H1 (cell line): ENCODE results near the gene DDAH2. TPM values are rescaled to one million over a fixed set of nuclear protein-coding genes. Genes with fewer than 3 reads are reported as not detected.

Experiments used
- CTCF ChIA-PET: fragments of 300-600 bp; sonication (Branson Sonifier 250); formaldehyde crosslinking; loops from one replicate; lab custom pipeline; 2021; ENCODE audit not compliant: partially characterized antibody; lab: Charles Lee
- POLR2A ChIA-PET: fragments of 300-600 bp; sonication (Branson Sonifier 250); formaldehyde crosslinking; loops from one replicate; lab custom pipeline; 2021; ENCODE audit warnings: inconsistent platforms; ENCODE audit not compliant: partially characterized antibody; lab: Charles Lee
- DNase-seq, 2 experiments: peaks; one replicate each; pipeline versions ENCODE4 v3.0.0 to v3.0.0-alpha.2; 2010 to 2022; ENCODE audit warnings: low spot score in 2 of 2, low read depth in 1 of 2, mixed read lengths in 1 of 2
- FAIRE-seq: peaks from 2 replicates; lab custom pipeline; 2011; peaks lifted over from hg19 to GRCh38; lab: Jason Lieb, UNC
- H2AFZ ChIP-seq: 2 replicates; pipeline ENCODE4 v1.8.1; 2012; ENCODE audit warnings: low read length, inconsistent platforms
- H2AK5ac ChIP-seq: 2 replicates; pipeline ENCODE4 v1.6.1; 2013; ENCODE audit warnings: low read depth, low read length
- H2BK120ac ChIP-seq: replicated peaks from 2 replicates; pipeline ENCODE3; 2013; ENCODE audit warnings: low read depth, low read length, inconsistent platforms
- H2BK12ac ChIP-seq: 2 replicates; pipeline ENCODE4 v1.6.1; 2013; ENCODE audit warnings: low read depth, low read length
- H2BK15ac ChIP-seq: 2 replicates; pipeline ENCODE4 v1.6.1; 2013; ENCODE audit warnings: low read length
- H2BK20ac ChIP-seq: 2 replicates; pipeline ENCODE4 v1.6.1; 2013; ENCODE audit warnings: low read length
- H2BK5ac ChIP-seq: 2 replicates; pipeline ENCODE4 v1.6.1; 2013; ENCODE audit warnings: low read depth, low read length
- H3K14ac ChIP-seq: 2 replicates; pipeline ENCODE4 v1.6.1; 2013; ENCODE audit warnings: inconsistent platforms; ENCODE audit not compliant: insufficient read length
- H3K18ac ChIP-seq: 2 replicates; pipeline ENCODE4 v1.6.1; 2013; ENCODE audit warnings: low read length; ENCODE audit errors: extremely low read depth
- H3K23ac ChIP-seq: 2 replicates; pipeline ENCODE4 v1.6.1; 2013; ENCODE audit warnings: inconsistent platforms; ENCODE audit not compliant: insufficient read length
- H3K23me2 ChIP-seq: 2 replicates; pipeline ENCODE4 v1.6.1; 2013; ENCODE audit warnings: low read depth, low read length
- H3K27ac ChIP-seq: 2 replicates; pipeline ENCODE4 v1.6.1; 2011; ENCODE audit warnings: low read depth, low read length, inconsistent platforms
- H3K27me3 ChIP-seq, 4 experiments: replicated peaks in 1 of 4; 1 replicate in 1 of 4; 2 replicates in 3 of 4; pipeline versions ENCODE4 v1.6.1 to v1.8.1; 2011 to 2013; ENCODE audit warnings: low read length in 3 of 4, mild to moderate bottlenecking in 3 of 4, inconsistent platforms in 2 of 4, mixed read lengths in 2 of 4, moderate library complexity in 1 of 4; ENCODE audit not compliant: control insufficient read depth in 3 of 4, insufficient read depth in 3 of 4; ENCODE audit errors: extremely low read depth in 1 of 4
- H3K36me3 ChIP-seq, 4 experiments: 2 replicates each; pipeline versions ENCODE4 v1.6.1 to v1.8.1; 2011 to 2013; ENCODE audit warnings: mild to moderate bottlenecking in 4 of 4, low read length in 3 of 4, moderate library complexity in 2 of 4, control low read depth in 1 of 4, inconsistent platforms in 1 of 4; ENCODE audit not compliant: insufficient read depth in 4 of 4, control insufficient read depth in 2 of 4
- H3K4ac ChIP-seq: replicated peaks from 2 replicates; pipeline ENCODE3; 2013; ENCODE audit warnings: low read length, low read depth, mixed read lengths, inconsistent platforms; ENCODE audit not compliant: insufficient read length
- H3K4me1 ChIP-seq, 4 experiments: replicated peaks in 1 of 4; 1 replicate in 1 of 4; 2 replicates in 3 of 4; pipeline versions ENCODE4 v1.6.1 to v1.8.1; 2011 to 2013; ENCODE audit warnings: low read length in 3 of 4, inconsistent platforms in 2 of 4, mixed read lengths in 1 of 4; ENCODE audit not compliant: insufficient read depth in 4 of 4, control insufficient read depth in 3 of 4
- H3K4me2 ChIP-seq, 2 experiments: 2 replicates each; pipeline versions ENCODE4 v1.6.1 to v1.8.1; 2011 to 2013; ENCODE audit warnings: low read depth in 2 of 2, low read length in 2 of 2, control low read depth in 1 of 2, inconsistent platforms in 1 of 2, mild to moderate bottlenecking in 1 of 2; ENCODE audit not compliant: insufficient read depth in 1 of 2
- H3K4me3 ChIP-seq, 4 experiments: fragments of 200-600, 300-600 bp in 1 of 4; sonication (generic), shearing (Covaris generic), sonication (Bioruptor Twin) in 1 of 4; 2 replicates each; pipeline versions ENCODE4 v1.5.1 to v1.8.1; 2011 to 2016; ENCODE audit warnings: low read length in 4 of 4, low read depth in 3 of 4, control low read depth in 2 of 4, inconsistent platforms in 2 of 4, mild to moderate bottlenecking in 2 of 4, mixed read lengths in 1 of 4, moderate library complexity in 1 of 4; ENCODE audit not compliant: insufficient read depth in 2 of 4; ENCODE audit errors: extremely low read depth in 1 of 4
- H3K56ac ChIP-seq: replicated peaks from 2 replicates; pipeline ENCODE3; 2013; ENCODE audit warnings: low read depth, mild to moderate bottlenecking, mixed read lengths, low read length, inconsistent platforms; ENCODE audit not compliant: insufficient read length
- H3K79me1 ChIP-seq: 2 replicates; pipeline ENCODE4 v1.6.1; 2013; ENCODE audit warnings: low read depth, low read length, control low read depth
- H3K79me2 ChIP-seq, 2 experiments: 2 replicates each; pipeline versions ENCODE4 v1.6.1 to v1.8.1; 2012 to 2013; ENCODE audit warnings: low read length in 2 of 2, mild to moderate bottlenecking in 2 of 2, inconsistent platforms in 1 of 2; ENCODE audit not compliant: insufficient read depth in 2 of 2, control insufficient read depth in 1 of 2
- H3K9ac ChIP-seq, 4 experiments: replicated peaks in 1 of 4; 1 replicate in 1 of 4; 2 replicates in 3 of 4; pipeline versions ENCODE4 v1.6.1 to v1.8.1; 2011 to 2013; ENCODE audit warnings: low read depth in 3 of 4, low read length in 3 of 4, control low read depth in 2 of 4, mild to moderate bottlenecking in 2 of 4, moderate library complexity in 2 of 4, inconsistent platforms in 1 of 4; ENCODE audit errors: extremely low read depth in 1 of 4
- H3K9me3 ChIP-seq, 2 experiments: 2 replicates each; pipeline versions ENCODE4 v1.6.1 to v1.8.1; 2012 to 2013; ENCODE audit warnings: mild to moderate bottlenecking in 2 of 2, moderate library complexity in 2 of 2, control low read depth in 1 of 2, inconsistent platforms in 1 of 2, low read depth in 1 of 2, low read length in 1 of 2, mixed read lengths in 1 of 2; ENCODE audit not compliant: insufficient read depth in 2 of 2
- H4K20me1 ChIP-seq, 2 experiments: replicated peaks in 1 of 2; 2 replicates each; pipeline versions ENCODE3 to v1.8.1; 2011 to 2013; ENCODE audit warnings: inconsistent platforms in 2 of 2, low read length in 2 of 2, mild to moderate bottlenecking in 1 of 2; ENCODE audit not compliant: insufficient read depth in 2 of 2, control insufficient read depth in 1 of 2
- H4K5ac ChIP-seq: 2 replicates; pipeline ENCODE4 v1.6.1; 2013; ENCODE audit warnings: low read length, low read depth, mixed read lengths, inconsistent platforms; ENCODE audit not compliant: insufficient read length
- H4K8ac ChIP-seq: 2 replicates; pipeline ENCODE4 v1.8.0; 2013; ENCODE audit warnings: mild to moderate bottlenecking, moderate library complexity, low read length, inconsistent platforms; ENCODE audit not compliant: insufficient read depth; ENCODE audit errors: extremely low read depth
- H4K91ac ChIP-seq: replicated peaks from 2 replicates; pipeline ENCODE3; 2013; ENCODE audit warnings: low read length, mixed read lengths, inconsistent platforms; ENCODE audit not compliant: insufficient read length
- CREB1 ChIP-seq: IDR thresholded peaks from 2 replicates; pipeline ENCODE4 v1.6.1; 2012; ENCODE audit warnings: inconsistent platforms
- HDAC2 ChIP-seq, 2 experiments: fragments of 300-600 bp in 1 of 2; sonication (generic) in 1 of 2; IDR thresholded peaks; 2 replicates each; pipeline ENCODE4 v1.6.1; 2011 to 2012; ENCODE audit warnings: low read depth in 2 of 2, low read length in 2 of 2, mild to moderate bottlenecking in 2 of 2, moderate library complexity in 2 of 2, borderline replicate concordance in 1 of 2, inconsistent platforms in 1 of 2
- JUND ChIP-seq: IDR thresholded peaks from 2 replicates; pipeline ENCODE4 v1.6.1; 2011; ENCODE audit warnings: mild to moderate bottlenecking, improper control_type of control experiment, low read length
- NANOG ChIP-seq: IDR thresholded peaks from 2 replicates; pipeline ENCODE4 v1.6.1; 2011; ENCODE audit warnings: low read length, low read depth, mild to moderate bottlenecking, inconsistent platforms; ENCODE audit not compliant: insufficient read depth, poor library complexity, severe bottlenecking
- RAD21 ChIP-seq, 2 experiments: IDR thresholded peaks in 1 of 2; conservative IDR thresholded peaks in 1 of 2; 2 replicates each; pipeline ENCODE4 v1.6.1; 2011; ENCODE audit warnings: low read depth in 2 of 2, low read length in 2 of 2, improper control_type of control experiment in 1 of 2, inconsistent platforms in 1 of 2, mild to moderate bottlenecking in 1 of 2, moderate library complexity in 1 of 2
- WGBS, 2 experiments: shearing (Covaris generic) in 1 of 2; methylation state at CpG; one replicate each; pipeline versions ENCODE4 v1.1.6 to v1.1.7; 2013 to 2015; ENCODE audit warnings: low lambda C conversion rate in 2 of 2, mixed read lengths in 2 of 2, inconsistent platforms in 1 of 2, low coverage in 1 of 2, missing lambda C conversion rate in 1 of 2; ENCODE audit not compliant: insufficient replicate concordance in 2 of 2, insufficient coverage in 1 of 2, insufficient read length in 1 of 2; ENCODE audit errors: extremely low coverage in 1 of 2, missing lambda C conversion rate in 1 of 2; 5-methylcytosine and 5-hydroxymethylcytosine counted together
- polyA plus RNA-seq, 7 experiments: library from polyadenylated mRNA; depleted of rRNA in 3 of 7; stranded (reverse) in 5 of 7; unstranded in 2 of 7; fragments of >200 nt in 5 of 7; fragments of 200-250 nt in 2 of 7; gene quantifications; 1 replicate in 5 of 7; 2 replicates in 1 of 7; 4 replicates in 1 of 7; pipeline versions ENCODE4 v1.2.1 to v1.2.3, GENCODE V29; 2011 to 2013; ENCODE audit warnings: missing spikeins in 2 of 7, mixed read lengths in 2 of 7
- total RNA-seq: library from RNA; stranded (reverse); fragmentation: NEBNext Ultra II Directional; extraction: Animal tissue kit (Norgen Biotek cat#: 25700); gene quantifications from 2 replicates; pipeline ENCODE4 v1.2.1, GENCODE V29; 2021
- TF ChIP-seq, protein P1 (sequence below), 3 experiments: IDR thresholded peaks; 1 replicate in 2 of 3; 2 replicates in 1 of 3; pipeline versions ENCODE4 v1.5.1 to v1.6.1; 2011; ENCODE audit warnings: low read length in 3 of 3, mild to moderate bottlenecking in 3 of 3, inconsistent platforms in 2 of 3, low read depth in 1 of 3, moderate library complexity in 1 of 3; ENCODE audit not compliant: insufficient read depth in 1 of 3; ENCODE audit errors: control extremely low read depth in 1 of 3
- TF ChIP-seq, protein P2 (sequence below): IDR thresholded peaks from 2 replicates; pipeline ENCODE4 v1.6.1; 2012; ENCODE audit warnings: inconsistent platforms

The DDAH2 gene
- total and polyA plus RNA-seq, 2 of the 8 experiments (the other 6 are each of a cell fraction or from before 2014, with no cell fraction given) = 53.3 to 73.5 TPM

DNA sequence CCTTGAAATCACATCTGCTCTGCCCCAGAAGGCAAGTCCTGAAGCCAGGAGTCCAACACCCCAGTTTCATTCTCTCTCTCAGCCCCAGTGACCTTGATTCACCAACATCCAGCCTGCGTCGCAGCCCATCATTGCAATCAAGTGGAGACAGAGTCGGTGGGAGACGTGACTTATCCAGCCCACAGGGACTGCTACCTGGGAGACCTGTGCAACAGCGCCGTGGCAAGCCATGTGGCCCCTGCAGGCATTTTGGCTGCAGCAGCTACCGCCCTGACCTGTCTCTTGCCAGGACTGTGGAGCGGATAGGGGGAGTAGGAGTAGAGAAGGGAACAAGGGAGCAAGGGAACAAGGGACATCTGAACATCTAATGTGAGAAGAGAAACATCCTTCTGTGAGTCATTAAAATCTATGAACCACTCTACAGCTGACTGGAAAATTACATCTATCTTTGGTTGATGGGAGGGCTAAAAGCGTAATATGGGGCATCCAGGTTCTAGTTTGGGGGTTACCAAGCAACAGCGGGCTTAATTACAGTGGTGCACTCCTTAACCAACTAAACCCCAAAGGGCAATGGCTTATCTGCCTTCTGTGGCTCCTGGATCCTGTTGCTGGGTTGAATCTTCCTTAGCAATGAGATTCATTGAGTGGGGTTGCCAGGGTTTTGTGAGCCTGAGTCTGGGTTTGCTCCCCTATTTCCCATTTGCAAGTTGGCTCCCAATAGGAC lies 11.4 kb downstream of the DDAH2 start:
- H3K4me1 ChIP-seq = peaks cover 11 to 29% (median 27%) of the 10 kb centered on the region in 4 experiments
- H3K4me2 ChIP-seq = 0 out of 4 replicates have a peak overlapping the region, but pooled peaks of 1 of the 2 experiments have one; percentile 45
- H3K9me3 ChIP-seq = no peaks in the 10 kb centered on the region
- no peaks in the 10 kb centered on the region; a peak in 1 of 7 replicates for H3K27me3 ChIP-seq
- H4K8ac ChIP-seq = no peak overlapping the region
- no peaks in the 10 kb centered on the region for H3K79me2 ChIP-seq
- H2BK120ac ChIP-seq = no peak overlapping the region
- 63% methylated on average over 10 of the region's 10 CpGs; no CpG with 5 or more reads in 1 of the 2 experiments for WGBS, 2 experiments
- no peak overlapping the region for H3K27ac ChIP-seq
- 0 out of 8 replicates have a peak overlapping the region, but pooled peaks of 1 of the 4 experiments have one; percentile 9 for H3K4me3 ChIP-seq
- no peak overlapping the region for H2BK15ac ChIP-seq
- ChIA-PET CTCF (interaction anchor here (0.7 to 1.5 kb wide), 8 partner anchors 10 to 72 kb away, joined by 3 to 5 read pairs (median 3); partner anchors contain the start of gene LY6G5B), POLR2A (interaction anchor here (3.5 to 4.7 kb wide), 3 partner anchors 12 to 22 kb away, joined by 10 to 36 read pairs (median 19); partner anchors contain the start of genes ABHD16A, DDAH2 and MSH5)
- FAIRE-seq = no peak
- 0 out of 2 replicates have a peak overlapping the region, but pooled peaks have one; percentile 43 for H2AFZ ChIP-seq
- H3K79me1 ChIP-seq = no peaks in the 10 kb centered on the region
- H2BK5ac ChIP-seq = no peak overlapping the region
- no peak overlapping the region for H2BK20ac ChIP-seq
- H4K5ac ChIP-seq = peak overlapping the region; percentile 51
- H3K23me2 ChIP-seq = no peaks in the 10 kb centered on the region
- H3K4ac ChIP-seq = no peak overlapping the region
- no peak overlapping the region for H3K14ac ChIP-seq
- H2BK12ac ChIP-seq = no peak overlapping the region
- H3K23ac ChIP-seq = no peak overlapping the region
- no peaks in the 10 kb centered on the region for H3K36me3 ChIP-seq
- H3K9ac ChIP-seq = no peak overlapping the region
- DNase-seq = no peak
- no peaks in the 10 kb centered on the region for H4K20me1 ChIP-seq
- no peak overlapping the region for H3K56ac ChIP-seq
- H3K18ac ChIP-seq = no peak overlapping the region
- H2AK5ac ChIP-seq = no peak overlapping the region
- H4K91ac ChIP-seq = no peak overlapping the region
- TF ChIP-seq JUND (no peak), NANOG (no peak), HDAC2 (IDR thresholded peaks at IDR 0.05; ENCODE audit: borderline replicate concordance in 1 of 2, low read depth in 2 of 2, low read length in 2 of 2) (0 out of 4 replicates have a peak, but pooled peaks of 1 of the 2 experiments have one; percentile 45), RAD21 (IDR thresholded peaks at IDR 0.05 in 1 of 2, conservative IDR thresholded peaks at IDR 0.05 in 1 of 2; ENCODE audit: low read depth in 2 of 2, low read length in 2 of 2) (peak; percentile 50 to 56; a peak in 3 of 4 replicates), CREB1 (peak; percentile 51; the same call in 1 of the 2 replicates)
- TF ChIP-seq, protein P1, sequence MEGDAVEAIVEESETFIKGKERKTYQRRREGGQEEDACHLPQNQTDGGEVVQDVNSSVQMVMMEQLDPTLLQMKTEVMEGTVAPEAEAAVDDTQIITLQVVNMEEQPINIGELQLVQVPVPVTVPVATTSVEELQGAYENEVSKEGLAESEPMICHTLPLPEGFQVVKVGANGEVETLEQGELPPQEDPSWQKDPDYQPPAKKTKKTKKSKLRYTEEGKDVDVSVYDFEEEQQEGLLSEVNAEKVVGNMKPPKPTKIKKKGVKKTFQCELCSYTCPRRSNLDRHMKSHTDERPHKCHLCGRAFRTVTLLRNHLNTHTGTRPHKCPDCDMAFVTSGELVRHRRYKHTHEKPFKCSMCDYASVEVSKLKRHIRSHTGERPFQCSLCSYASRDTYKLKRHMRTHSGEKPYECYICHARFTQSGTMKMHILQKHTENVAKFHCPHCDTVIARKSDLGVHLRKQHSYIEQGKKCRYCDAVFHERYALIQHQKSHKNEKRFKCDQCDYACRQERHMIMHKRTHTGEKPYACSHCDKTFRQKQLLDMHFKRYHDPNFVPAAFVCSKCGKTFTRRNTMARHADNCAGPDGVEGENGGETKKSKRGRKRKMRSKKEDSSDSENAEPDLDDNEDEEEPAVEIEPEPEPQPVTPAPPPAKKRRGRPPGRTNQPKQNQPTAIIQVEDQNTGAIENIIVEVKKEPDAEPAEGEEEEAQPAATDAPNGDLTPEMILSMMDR (IDR thresholded peaks at IDR 0.05; ENCODE audit: control extremely low read depth in 1 of 3, insufficient read depth in 1 of 3, low read depth in 1 of 3, low read length in 3 of 3) = peak; percentile 52 to 74 (median 72); a peak in 3 of 4 replicates
- TF ChIP-seq, protein P2, sequence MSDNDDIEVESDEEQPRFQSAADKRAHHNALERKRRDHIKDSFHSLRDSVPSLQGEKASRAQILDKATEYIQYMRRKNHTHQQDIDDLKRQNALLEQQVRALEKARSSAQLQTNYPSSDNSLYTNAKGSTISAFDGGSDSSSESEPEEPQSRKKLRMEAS = peak; percentile 83
